Measurements from ENCODE around the gene QRFP. TPM values are rescaled to one million over a fixed set of nuclear protein-coding genes. Genes with fewer than 3 reads are reported as not detected.
A peak's percentile ranks its signal among the peaks of the same experiment; 100 is the strongest.

The QRFP gene
- total RNA-seq (ENCODE audit: insufficient read depth, low replicate concordance): 0.48 TPM

- DNase-seq (ENCODE audit: low spot score): no peak
These were observed at the start of gene QRFP for GRCh38 chr9:130896233-130897014. Gene QRFP, minus strand, starts transcription at chr9:130896812. Its CDS starts 2,974 bp downstream, at chr9:130893838.

GRCh38 chr9:130945173-130945572, 48.6 kb upstream of the QRFP start:
- no peak for DNase-seq (ENCODE audit: low spot score)

- DNase-seq (ENCODE audit: low spot score): no peak
These were observed 48.0 kb upstream of the QRFP start for GRCh38 chr9:130944510-130945058.

- no peak for DNase-seq (ENCODE audit: low spot score)
These were observed 47.2 kb upstream of the QRFP start for GRCh38 chr9:130943777-130944176.

- DNase-seq (ENCODE audit: low spot score): no peak
These were observed 46.6 kb upstream of the QRFP start for GRCh38 chr9:130943221-130943620.

GRCh38 chr9:130942679-130943078, 46.1 kb upstream of the QRFP start:
- DNase-seq (ENCODE audit: low spot score): no peak

- no peak for DNase-seq (ENCODE audit: low spot score)
These were observed 45.5 kb upstream of the QRFP start for GRCh38 chr9:130942084-130942483.

GRCh38 chr9:130940693-130941576, 44.3 kb upstream of the QRFP start:
- peak; percentile 58 for DNase-seq (ENCODE audit: low spot score)

- DNase-seq (ENCODE audit: low spot score): no peak
These were observed 43.5 kb upstream of the QRFP start for GRCh38 chr9:130940027-130940549.

- no peak for DNase-seq (ENCODE audit: low spot score)
These were observed 42.9 kb upstream of the QRFP start for GRCh38 chr9:130939405-130940026.

GRCh38 chr9:130938652-130939404, 42.2 kb upstream of the QRFP start, which contains the start of gene FIBCD1:
Gene FIBCD1, minus strand, starts transcription at chr9:130939247. Its CDS starts 640 bp downstream, at chr9:130938607.
- DNase-seq (ENCODE audit: low spot score): peak; percentile 45

GRCh38 chr9:130938184-130938651, 41.6 kb upstream of the QRFP start:
- no peak for DNase-seq (ENCODE audit: low spot score)

GRCh38 chr9:130937146-130938076, 40.8 kb upstream of the QRFP start:
- DNase-seq (ENCODE audit: low spot score): no peak

GRCh38 chr9:130936285-130937117, 39.9 kb upstream of the QRFP start:
- peak; percentile 80 for DNase-seq (ENCODE audit: low spot score)

GRCh38 chr9:130935648-130936271, 39.1 kb upstream of the QRFP start:
- no peak for DNase-seq (ENCODE audit: low spot score)

- no peak for DNase-seq (ENCODE audit: low spot score)
These were observed 38.4 kb upstream of the QRFP start for GRCh38 chr9:130934702-130935647.

GRCh38 chr9:130934246-130934645, 37.6 kb upstream of the QRFP start:
- no peak for DNase-seq (ENCODE audit: low spot score)
